GM13977 (cell line): ENCODE results near the gene TTLL5.

Experiments
- DNase-seq: peaks from one replicate; pipeline ENCODE4 v3.0.0; 2012; ENCODE audit warnings: low spot score
- CTCF ChIP-seq: IDR thresholded peaks from 2 replicates; pipeline ENCODE4 v1.5.1; 2012; ENCODE audit warnings: mild to moderate bottlenecking, control low read depth; ENCODE audit not compliant: insufficient read depth; ENCODE audit errors: extremely low read depth, missing control alignments
- in situ Hi-C: fragments of 300-500 bp; cut with MboI; formaldehyde crosslinking; loops from one replicate; pipeline ENCODE4 v1.12.0; 2022; ENCODE audit warnings: low sequenced_read_pairs, low pct_unique_long_range_greater_than_20kb, mixed read lengths, inconsistent platforms; ENCODE audit not compliant: unreplicated experiment

TTLL5 gene

GRCh38 chr14:75906680-75907280 is 245.7 kb downstream of the TTLL5 start:
- in situ Hi-C loops = no loop called here
- DNase-seq = peak; percentile 60

GRCh38 chr14:75907756-75908359 is 246.8 kb downstream of the TTLL5 start:
- TF ChIP-seq CTCF = no peak
- no peak for DNase-seq
- in situ Hi-C loops = no loop called here

More at GRCh38 chr14:75906680-75907280, 245.7 kb downstream of the TTLL5 start:
- peak; percentile 78 for TF ChIP-seq CTCF

GRCh38 chr14:75909630-75910029 is 248.6 kb downstream of the TTLL5 start:
- in situ Hi-C loops = no loop called here
- no peak for DNase-seq
- TF ChIP-seq CTCF = no peak

- DNase-seq = no peak
- no peak for TF ChIP-seq CTCF
- in situ Hi-C loops = no loop called here
Observed at GRCh38 chr14:75910048-75910447, 249.0 kb downstream of the TTLL5 start.

GRCh38 chr14:75911883-75912282 is 250.8 kb downstream of the TTLL5 start:
- in situ Hi-C loops = no loop called here
- DNase-seq = no peak
- TF ChIP-seq CTCF = no peak

GRCh38 chr14:75913183-75913582 is 252.1 kb downstream of the TTLL5 start:
- no peak for DNase-seq
- no peak for TF ChIP-seq CTCF
- in situ Hi-C loops = no loop called here
